ENCODE measurements around the gene SLC9A1.

Gene SLC9A1

GRCh38 chr1:27070390-27071048 lies 84.4 kb downstream of the SLC9A1 start:
- DNase-seq (ENCODE audit: low spot score): no peak

DNA sequence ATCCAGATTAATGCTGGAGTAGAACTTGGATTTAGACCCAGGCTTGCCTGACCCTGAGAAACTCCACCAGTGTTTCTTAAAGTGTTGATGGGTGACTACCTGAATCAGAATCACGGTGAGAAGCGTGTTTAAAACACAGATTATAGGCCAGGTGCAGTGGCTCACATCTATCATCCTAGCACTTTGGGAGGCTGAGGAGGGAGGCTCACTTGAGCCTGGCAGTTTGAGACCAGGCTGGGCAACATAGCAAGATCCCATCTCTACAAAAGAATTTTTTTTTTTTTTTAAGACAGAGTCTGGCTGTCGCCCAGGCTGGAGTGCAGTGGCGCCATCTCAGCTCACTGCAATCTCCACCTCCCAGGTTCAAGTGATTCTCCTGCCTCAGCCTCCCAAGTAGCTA lies 86.0 kb downstream of the SLC9A1 start:
- DNase-seq (ENCODE audit: low spot score): no peak

GRCh38 chr1:27065999-27066630 lies 88.8 kb downstream of the SLC9A1 start:
- no peak for DNase-seq (ENCODE audit: low spot score)

- DNase-seq (ENCODE audit: low spot score): no peak
Measured at GRCh38 chr1:27060891-27061290, 94.0 kb downstream of the SLC9A1 start.

DNA sequence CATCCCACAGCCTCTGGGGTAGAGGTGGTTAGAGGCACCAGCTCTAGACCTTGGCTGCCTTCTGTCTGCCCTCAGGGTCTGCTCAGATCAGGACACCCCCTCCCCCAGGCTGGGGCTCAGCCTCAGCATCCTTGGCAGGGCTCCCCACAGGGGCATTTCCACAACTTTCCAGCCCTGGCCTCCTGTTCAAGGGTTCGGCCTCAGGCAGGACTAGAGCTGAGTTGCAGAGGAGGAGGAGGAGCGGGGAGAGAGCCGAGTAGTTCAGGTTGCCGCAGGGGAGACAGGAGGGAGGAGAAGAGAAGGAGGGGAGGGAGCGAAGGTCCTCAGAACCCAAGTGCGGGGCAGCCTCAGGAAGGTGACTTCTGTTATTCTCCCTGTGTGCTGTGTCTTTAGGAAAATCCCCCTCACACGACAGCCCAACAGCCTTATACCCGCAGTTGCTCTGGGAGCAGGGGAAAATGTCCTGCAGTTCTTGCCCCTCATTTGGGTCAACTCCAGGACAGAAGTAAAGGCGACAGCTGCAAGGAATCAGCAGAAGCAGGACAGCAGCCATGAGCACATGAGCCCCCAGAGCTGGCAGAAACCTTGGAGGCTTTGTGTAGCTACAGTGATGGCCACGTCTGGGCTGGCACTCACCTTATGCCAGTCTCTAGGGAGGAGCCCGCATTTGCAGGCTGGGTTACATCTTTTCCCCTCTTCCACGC lies 95.8 kb downstream of the SLC9A1 start:
- DNase-seq (ENCODE audit: low spot score): no peak

- DNase-seq (ENCODE audit: low spot score): no peak
Measured at GRCh38 chr1:27057801-27058625, 96.9 kb downstream of the SLC9A1 start.

GRCh38 chr1:27057389-27057788 lies 97.5 kb downstream of the SLC9A1 start:
- DNase-seq (ENCODE audit: low spot score): no peak

DNA sequence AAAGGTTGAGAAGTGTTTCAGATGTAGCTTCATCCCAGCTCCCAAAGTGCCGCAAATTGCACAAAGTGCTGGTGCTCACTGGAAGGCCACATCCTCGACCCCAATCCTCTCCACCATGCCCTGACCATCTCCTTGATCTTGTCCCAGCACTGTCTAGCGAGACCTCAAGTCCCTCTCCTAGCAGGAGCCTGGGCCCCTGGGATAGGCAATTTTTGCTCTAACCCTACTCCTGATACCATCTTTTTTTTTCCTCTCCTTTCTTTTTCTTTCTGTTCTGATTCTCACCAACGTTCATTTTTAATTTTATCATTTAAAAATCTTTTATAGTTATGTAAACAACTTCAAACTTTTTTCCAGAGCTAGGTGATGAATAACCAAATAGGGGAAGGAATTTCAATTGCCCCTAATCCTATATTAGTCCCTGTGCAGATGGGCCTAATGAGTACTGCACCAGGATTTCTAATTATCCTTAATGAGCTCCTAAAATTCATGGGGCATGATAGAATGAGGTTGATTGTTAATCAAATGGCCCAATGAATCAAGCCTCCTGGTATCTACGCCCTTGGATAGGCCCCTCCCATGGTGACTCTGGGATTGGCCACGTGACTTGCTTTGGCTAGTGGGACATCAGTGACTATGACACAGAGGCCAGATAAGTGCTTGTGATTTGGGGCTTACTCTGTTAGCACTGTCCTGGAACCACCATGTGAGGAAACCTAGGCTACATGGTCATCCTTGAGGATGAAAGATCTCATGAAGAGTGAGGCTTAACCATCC lies 100.8 kb downstream of the SLC9A1 start:
- no peak for DNase-seq (ENCODE audit: low spot score)

DNA sequence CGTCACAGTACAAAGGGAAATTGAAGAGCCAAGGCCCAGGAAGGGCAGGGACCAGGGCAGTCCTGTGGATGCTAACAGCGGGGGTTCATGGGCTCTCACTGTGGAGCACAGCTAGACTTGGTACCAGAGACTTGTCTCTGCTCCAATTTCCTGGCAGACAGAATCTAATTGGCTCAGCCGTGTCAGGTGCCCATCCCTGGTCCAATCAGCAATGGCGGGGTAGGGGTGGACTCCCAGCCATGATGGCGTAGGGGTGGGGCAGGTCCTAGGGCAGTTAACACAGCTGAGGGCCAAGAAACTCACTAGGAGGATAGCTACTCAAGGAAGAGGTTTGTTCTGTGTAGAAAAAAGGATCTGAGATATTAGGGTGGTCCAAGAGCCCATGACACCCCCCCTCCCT lies 102.4 kb downstream of the SLC9A1 start:
- no peak for DNase-seq (ENCODE audit: low spot score)

- DNase-seq (ENCODE audit: low spot score): no peak
Measured at GRCh38 chr1:27049607-27050006, 105.3 kb downstream of the SLC9A1 start.

DNA sequence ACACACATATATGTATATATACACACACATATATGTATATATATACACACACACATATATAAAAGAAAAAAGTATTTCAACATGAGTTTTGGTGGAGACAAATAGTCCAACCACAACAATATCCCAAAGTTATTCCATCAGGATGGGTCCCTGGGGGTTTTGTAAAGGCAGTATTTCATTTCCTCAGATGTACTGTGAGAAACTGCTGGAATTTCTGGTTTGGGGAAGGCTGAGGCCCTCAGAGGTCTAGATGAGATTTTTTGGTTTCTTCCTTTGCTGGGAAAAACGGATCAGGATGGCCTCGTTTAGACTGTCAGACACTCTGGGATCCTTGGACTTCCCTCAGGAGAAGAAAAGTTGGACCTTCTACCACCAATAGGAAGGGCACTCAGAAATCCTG lies 105.8 kb downstream of the SLC9A1 start:
- no peak for DNase-seq (ENCODE audit: low spot score)

All from LoVo (cell line).